Activated T-helper 17 cell treated with anti-CD3 and anti-CD28 coated beads, Interleukin-2, amount 50 U/mL, for 72 hours (primary cell): ENCODE measurements around the gene HCFC2. TPM values are rescaled to one million over a fixed set of nuclear protein-coding genes. Genes with fewer than 3 reads are reported as not detected.
A peak's percentile ranks its signal among the peaks of the same experiment; 100 is the strongest.
"Not testable (repeated sequence)": the region's sequence is repeated elsewhere in the genome, so short reads cannot be mapped to it uniquely, and the experiment has no call there.

Experiments
- ATAC-seq: fragments of 150-1000 bp; cut with Tn5 transposase; replicated peaks from 2 replicates; pipeline ENCODE4 v1.10.0; 2021; ENCODE audit warnings: mild to moderate bottlenecking, moderate library complexity
- H3K27ac Mint-ChIP-seq: one replicate; pipeline ENCODE4 v1.8.0; 2022; ENCODE audit warnings: mixed read lengths
- H3K27me3 Mint-ChIP-seq: one replicate; pipeline ENCODE4 v1.8.0; 2022; ENCODE audit warnings: mixed read lengths
- H3K36me3 Mint-ChIP-seq: one replicate; pipeline ENCODE4 v1.8.0; 2022; ENCODE audit warnings: low read depth, mild to moderate bottlenecking, mixed read lengths
- H3K4me1 Mint-ChIP-seq: one replicate; pipeline ENCODE4 v1.8.0; 2022; ENCODE audit warnings: mixed read lengths
- H3K4me3 Mint-ChIP-seq: one replicate; pipeline ENCODE4 v1.8.0; 2022; ENCODE audit warnings: mild to moderate bottlenecking, mixed read lengths
- H3K9me3 Mint-ChIP-seq: one replicate; pipeline ENCODE4 v1.8.0; 2022; ENCODE audit warnings: mixed read lengths
- total RNA-seq, 2 donors: library from RNA; stranded (reverse); gene quantifications; one replicate each; pipeline ENCODE4 v1.2.3, GENCODE V29; 2022

The HCFC2 gene
- 10 to 100 TPM in 1 of 2 donors, 1 to 10 TPM in 1; 9.2 to 11.7 TPM for total RNA-seq

DNA sequence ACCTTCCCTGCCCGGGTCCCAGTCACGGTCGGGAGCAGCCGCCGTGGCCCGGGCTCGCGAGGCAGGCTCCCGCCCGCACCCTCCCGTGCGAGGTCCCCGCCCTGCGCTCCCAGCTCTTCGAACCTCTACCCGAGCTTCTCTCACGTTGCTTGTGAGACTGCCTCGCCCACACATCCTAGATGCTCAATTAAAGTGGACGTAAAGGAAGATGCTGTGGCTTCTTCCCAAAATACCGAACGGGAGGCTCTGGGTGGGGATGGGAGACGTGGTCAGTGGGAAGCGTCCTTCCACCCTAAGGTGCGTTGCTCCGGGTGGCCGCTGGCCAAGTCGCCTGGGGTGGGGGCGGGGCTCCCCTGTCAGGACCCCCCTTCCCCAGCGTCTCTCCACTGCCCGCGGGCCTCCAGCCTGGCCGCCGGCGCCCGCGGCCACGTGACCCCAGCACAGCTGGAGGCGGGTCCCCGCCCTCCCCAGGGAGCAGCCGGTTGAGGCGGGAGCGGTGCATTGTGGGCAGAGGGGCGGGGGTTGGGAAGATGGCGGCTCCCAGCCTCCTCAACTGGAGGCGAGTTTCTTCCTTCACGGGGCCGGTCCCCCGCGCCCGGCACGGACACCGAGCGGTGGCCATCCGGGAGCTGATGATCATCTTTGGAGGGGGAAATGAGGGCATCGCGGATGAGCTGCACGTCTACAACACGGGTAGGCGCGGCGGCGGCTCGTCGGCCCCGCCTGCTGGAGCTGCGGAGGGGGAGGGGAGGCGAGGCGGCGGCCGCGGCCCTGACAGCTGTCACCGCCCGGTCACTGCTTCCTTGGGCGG is at the start of gene HCFC2:
Gene HCFC2 (plus strand): TSS at position 501 of the 811 bp plus-strand sequence. CDS start 30 bp downstream, at position 531.
- H3K27me3 Mint-ChIP-seq = peaks cover 7% of the 10 kb centered on the region
- no peaks in the 10 kb centered on the region for H3K4me1 Mint-ChIP-seq
- H3K9me3 Mint-ChIP-seq = no peaks in the 10 kb centered on the region
- H3K4me3 Mint-ChIP-seq = peak within 1 kb of the TSS; percentile 86
- peak within 1 kb of the TSS; percentile 53 for H3K27ac Mint-ChIP-seq
- peaks cover 15% of the 10 kb centered on the region for H3K36me3 Mint-ChIP-seq
- ATAC-seq = peak; percentile 97

DNA sequence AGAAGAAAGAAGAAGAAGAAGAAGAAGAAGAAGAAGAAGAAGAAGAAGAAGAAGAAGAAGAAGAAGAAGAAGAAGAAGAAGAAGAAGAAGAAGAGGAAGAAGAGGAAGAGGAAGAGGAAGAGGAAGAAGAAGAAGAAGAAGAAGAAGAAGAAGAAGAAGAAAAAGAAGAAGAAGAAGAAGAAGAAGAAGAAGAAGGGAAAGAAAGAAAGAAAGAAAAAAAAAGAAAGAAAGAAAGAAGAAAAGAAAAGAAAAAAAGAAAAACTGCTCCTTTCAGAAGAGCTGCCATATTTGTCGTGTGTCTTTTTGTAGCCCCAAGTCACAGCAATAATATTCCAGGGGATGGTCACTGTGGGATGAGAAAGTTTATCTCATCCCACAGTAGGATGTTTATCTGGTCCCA is 42.5 kb upstream of the HCFC2 start:
- not testable (repeated sequence) for H3K27ac Mint-ChIP-seq, H3K36me3 Mint-ChIP-seq, H3K4me1 Mint-ChIP-seq, H3K4me3 Mint-ChIP-seq, ATAC-seq, H3K9me3 Mint-ChIP-seq
- peaks cover 22% of the 10 kb centered on the region for H3K27me3 Mint-ChIP-seq

DNA sequence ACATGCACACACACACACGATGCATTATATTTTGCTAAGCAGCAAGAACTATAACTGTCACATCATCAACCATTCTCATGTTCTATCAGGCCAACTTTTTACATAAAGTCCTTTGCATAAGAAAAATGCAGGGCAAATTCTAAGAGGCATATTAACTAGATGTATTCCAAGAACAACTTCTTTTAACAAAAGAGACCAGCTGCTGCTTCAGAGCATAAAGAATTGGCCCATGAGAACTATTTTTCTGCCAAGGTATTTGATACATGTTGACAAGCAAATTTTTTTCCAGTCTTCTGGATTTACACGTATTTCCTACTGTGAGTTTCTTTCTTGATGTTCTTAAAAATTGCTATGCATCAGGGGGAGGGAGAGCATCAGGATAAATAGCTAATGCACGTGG is 41.5 kb upstream of the HCFC2 start:
- no peak overlapping the region for H3K27ac Mint-ChIP-seq
- no peaks in the 10 kb centered on the region for H3K9me3 Mint-ChIP-seq
- H3K4me1 Mint-ChIP-seq = no peaks in the 10 kb centered on the region
- no peak overlapping the region for H3K4me3 Mint-ChIP-seq
- no peaks in the 10 kb centered on the region for H3K36me3 Mint-ChIP-seq
- H3K27me3 Mint-ChIP-seq = peaks cover 27% of the 10 kb centered on the region
- no peak for ATAC-seq

DNA sequence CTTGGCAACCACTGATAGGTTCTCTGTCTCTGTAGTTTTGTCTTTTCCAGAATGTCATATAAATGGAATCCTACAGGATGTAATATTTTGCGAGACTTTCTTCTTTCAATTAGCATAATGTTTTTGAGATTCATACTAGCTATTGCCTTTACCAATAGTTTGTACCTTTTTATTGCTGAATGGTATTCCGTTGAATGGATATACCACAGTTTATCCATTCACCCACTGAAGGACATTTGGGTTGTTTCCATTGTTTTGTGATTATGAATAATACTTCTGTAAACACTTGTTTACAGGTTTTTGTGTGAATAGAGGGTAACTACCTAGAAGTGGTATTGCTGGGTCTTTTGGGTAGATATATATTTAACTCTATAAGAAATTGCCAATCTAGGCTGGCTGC is 40.6 kb upstream of the HCFC2 start:
- no peak overlapping the region for H3K27ac Mint-ChIP-seq
- H3K36me3 Mint-ChIP-seq = no peaks in the 10 kb centered on the region
- no peaks in the 10 kb centered on the region for H3K4me1 Mint-ChIP-seq
- H3K9me3 Mint-ChIP-seq = no peaks in the 10 kb centered on the region
- peaks cover 29% of the 10 kb centered on the region for H3K27me3 Mint-ChIP-seq
- H3K4me3 Mint-ChIP-seq = no peak overlapping the region
- no peak for ATAC-seq

DNA sequence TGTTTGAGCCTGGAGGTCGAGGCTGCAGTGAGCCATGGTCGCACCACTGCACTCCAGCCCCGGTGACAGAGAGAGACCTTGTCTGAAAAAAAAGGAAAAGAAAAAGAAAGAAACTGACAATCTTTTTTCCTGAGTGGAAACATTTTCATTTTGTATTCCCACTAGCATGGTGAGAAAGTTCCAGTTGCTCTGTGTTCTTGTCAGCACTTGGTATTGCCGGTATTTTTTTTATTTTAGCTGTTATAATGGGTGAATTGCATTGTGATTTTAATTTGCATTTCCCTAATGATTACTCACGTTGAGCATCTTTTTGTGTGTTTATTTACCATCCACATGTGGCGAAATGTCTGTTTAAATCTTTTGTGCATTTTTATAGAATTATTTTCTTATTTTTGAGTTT is 40.0 kb upstream of the HCFC2 start:
- no peak overlapping the region for H3K4me3 Mint-ChIP-seq
- H3K27me3 Mint-ChIP-seq = peaks cover 30% of the 10 kb centered on the region
- H3K9me3 Mint-ChIP-seq = no peaks in the 10 kb centered on the region
- H3K27ac Mint-ChIP-seq = no peak overlapping the region
- H3K36me3 Mint-ChIP-seq = no peaks in the 10 kb centered on the region
- ATAC-seq = no peak
- no peaks in the 10 kb centered on the region for H3K4me1 Mint-ChIP-seq

DNA sequence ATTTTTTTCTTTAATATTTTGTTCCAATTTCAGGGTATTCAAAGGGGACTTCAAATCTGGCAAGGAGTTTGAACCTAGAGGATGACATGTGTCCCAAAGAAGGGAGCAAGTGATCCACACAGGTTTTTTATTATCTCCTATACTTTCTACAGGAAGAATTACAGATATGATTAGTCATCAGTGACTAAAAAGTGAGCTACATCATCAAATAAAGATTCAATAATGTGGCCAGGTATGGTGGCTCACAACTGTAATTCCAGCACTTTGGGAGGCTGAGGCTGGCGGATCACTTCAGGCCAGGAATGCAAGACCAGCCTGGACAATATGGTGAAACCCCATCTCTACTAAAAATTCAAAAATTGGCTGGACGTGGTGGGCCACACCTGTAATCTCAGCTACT is 38.6 kb upstream of the HCFC2 start:
- Mint-ChIP-seq H3K27me3 (peaks cover 24% of the 10 kb centered on the region), H3K36me3 (no peaks in the 10 kb centered on the region), H3K9me3 (no peaks in the 10 kb centered on the region), H3K4me1 (no peaks in the 10 kb centered on the region), H3K27ac (no peak overlapping the region), H3K4me3 (no peak overlapping the region)
- ATAC-seq = no peak

DNA sequence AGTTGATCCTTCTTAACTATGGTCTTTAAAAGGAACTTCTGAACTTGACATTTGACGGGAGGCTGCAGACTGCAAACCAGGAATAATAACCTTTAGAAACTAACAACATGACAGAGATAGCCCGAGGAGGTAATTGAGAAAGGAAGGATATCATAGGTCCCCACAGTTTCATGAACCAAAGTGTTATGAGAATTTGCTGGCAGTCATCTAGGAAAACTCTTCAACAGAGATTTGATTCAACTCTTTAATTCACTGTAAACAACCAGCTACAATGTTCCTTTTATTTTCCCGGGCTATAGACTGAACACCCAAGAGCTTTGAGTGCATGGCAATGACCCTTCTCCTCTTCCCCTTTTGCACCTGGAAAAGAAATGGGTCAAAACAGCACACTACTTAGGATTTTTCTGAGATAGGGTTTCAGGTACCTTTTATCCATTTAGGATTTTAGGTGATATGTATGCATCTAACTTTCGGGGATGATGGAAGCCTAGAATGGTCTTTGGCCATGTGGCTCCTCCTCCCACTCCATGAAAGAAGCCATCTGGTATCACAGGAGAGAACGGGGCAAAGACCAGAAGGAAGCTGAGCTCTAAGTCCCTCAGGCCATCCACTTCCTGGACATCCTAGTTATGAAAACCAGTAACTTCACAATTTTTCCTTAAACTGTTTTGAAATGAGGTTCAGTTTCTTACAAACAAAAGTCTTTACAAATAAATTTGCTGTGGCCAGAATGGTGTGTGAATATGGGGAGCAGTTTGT is 37.3 kb upstream of the HCFC2 start:
- no peak overlapping the region for H3K27ac Mint-ChIP-seq
- ATAC-seq = no peak
- H3K4me1 Mint-ChIP-seq = no peaks in the 10 kb centered on the region
- no peaks in the 10 kb centered on the region for H3K9me3 Mint-ChIP-seq
- H3K36me3 Mint-ChIP-seq = no peaks in the 10 kb centered on the region
- peaks cover 23% of the 10 kb centered on the region for H3K27me3 Mint-ChIP-seq
- H3K4me3 Mint-ChIP-seq = no peak overlapping the region

DNA sequence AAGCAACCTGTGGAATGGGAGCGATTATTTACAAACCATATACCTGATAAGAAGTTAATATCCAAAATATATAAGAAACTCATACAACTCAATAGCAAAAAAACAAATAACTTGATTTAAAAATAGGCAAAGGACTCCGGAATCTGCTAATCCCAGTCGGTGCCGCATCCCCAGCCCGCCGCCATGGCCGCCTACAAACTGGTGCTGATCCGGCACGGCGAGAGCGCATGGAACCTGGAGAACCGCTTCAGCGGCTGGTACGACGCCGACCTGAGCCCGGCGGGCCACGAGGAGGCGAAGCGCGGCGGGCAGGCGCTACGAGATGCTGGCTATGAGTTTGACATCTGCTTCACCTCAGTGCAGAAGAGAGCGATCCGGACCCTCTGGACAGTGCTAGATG is 33.7 kb upstream of the HCFC2 start:
- not testable (repeated sequence) for H3K9me3 Mint-ChIP-seq, H3K4me1 Mint-ChIP-seq, ATAC-seq, H3K27ac Mint-ChIP-seq, H3K4me3 Mint-ChIP-seq, H3K36me3 Mint-ChIP-seq
- peaks cover 20% of the 10 kb centered on the region for H3K27me3 Mint-ChIP-seq

DNA sequence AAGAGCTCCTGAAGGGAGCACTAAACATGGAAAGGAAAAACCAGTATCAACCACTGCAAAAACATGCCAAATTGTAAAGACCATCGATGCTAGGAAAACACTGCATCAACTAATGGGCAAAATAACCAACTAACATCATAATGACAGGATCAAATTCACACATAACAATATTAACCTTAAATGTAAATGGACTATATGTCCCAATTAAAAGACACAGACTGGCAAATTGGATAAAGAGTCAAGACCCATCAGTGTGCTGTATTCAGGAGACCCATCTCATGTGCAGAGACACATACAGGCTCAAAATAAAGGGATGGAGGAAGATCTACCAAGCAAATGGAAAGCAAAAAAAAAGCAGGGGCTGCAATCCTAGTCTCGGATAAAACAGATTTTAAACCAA is 28.2 kb upstream of the HCFC2 start:
- H3K4me3 Mint-ChIP-seq, ATAC-seq, H3K27ac Mint-ChIP-seq, H3K27me3 Mint-ChIP-seq, H3K9me3 Mint-ChIP-seq, H3K4me1 Mint-ChIP-seq, H3K36me3 Mint-ChIP-seq: not testable (repeated sequence)

DNA sequence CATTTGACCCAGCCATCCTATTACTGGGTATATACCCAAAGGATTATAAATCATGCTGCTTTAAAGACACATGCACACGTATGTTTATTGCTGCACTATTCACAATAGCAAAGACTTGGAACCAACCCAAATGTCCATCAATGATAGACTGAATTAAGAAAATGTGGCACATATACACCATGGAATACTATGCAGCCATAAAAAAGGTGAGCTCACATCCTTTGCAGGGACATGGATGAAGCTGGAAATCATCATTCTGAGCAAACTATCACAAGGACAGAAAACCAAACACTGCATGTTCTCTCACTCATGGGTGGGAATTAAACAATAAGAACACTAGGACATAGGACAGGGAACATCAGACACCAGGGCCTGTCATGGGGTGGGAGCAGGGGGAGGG is 24.6 kb upstream of the HCFC2 start:
- H3K9me3 Mint-ChIP-seq, H3K27me3 Mint-ChIP-seq, H3K4me1 Mint-ChIP-seq, H3K27ac Mint-ChIP-seq, ATAC-seq, H3K36me3 Mint-ChIP-seq, H3K4me3 Mint-ChIP-seq: not testable (repeated sequence)

DNA sequence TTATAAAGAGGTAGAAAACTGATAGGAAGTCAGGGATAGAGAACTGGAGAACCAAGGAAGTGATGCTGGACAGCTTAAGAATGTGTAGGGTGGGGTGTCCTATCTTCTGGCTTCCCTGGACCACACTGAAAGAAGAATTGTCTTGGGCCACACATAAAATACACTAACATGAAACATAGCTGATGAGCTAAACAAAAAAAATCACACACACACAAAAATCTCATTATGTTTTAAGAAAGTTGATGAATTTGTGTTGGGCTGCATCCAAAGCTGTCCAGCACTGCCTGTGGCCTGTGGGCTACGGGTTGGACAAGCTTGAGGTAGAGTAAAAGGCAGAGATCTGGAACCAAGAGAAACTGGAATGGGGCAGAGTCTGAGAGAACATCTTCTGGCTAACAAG is 21.8 kb upstream of the HCFC2 start:
- Mint-ChIP-seq H3K27me3 (no peaks in the 10 kb centered on the region), H3K27ac (no peak overlapping the region), H3K9me3 (no peaks in the 10 kb centered on the region), H3K4me1 (no peaks in the 10 kb centered on the region), H3K4me3 (no peak overlapping the region), H3K36me3 (no peaks in the 10 kb centered on the region)
- no peak for ATAC-seq

DNA sequence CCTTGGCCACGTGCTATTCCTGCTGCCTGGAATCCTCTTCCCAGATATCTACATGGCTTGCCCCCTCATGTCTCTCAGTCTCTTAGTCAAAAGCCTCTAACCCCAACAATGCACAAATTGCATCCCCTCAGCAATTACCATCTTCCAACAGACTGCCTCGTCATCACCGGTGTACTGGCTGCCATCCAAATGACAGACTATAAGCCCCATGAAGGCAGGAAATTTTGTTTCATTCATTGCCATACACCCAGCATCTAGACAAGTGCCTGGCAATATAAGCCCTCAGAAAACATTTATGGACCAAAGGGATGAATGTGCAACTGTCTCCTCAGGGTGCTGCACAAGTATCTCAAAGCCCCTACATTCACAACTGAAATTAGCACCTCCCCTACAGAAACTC is 20.2 kb upstream of the HCFC2 start:
- H3K27me3 Mint-ChIP-seq = peaks cover 8% of the 10 kb centered on the region
- H3K4me3 Mint-ChIP-seq = no peak overlapping the region
- no peaks in the 10 kb centered on the region for H3K9me3 Mint-ChIP-seq
- H3K27ac Mint-ChIP-seq = no peak overlapping the region
- ATAC-seq = no peak
- no peaks in the 10 kb centered on the region for H3K36me3 Mint-ChIP-seq
- H3K4me1 Mint-ChIP-seq = no peaks in the 10 kb centered on the region

DNA sequence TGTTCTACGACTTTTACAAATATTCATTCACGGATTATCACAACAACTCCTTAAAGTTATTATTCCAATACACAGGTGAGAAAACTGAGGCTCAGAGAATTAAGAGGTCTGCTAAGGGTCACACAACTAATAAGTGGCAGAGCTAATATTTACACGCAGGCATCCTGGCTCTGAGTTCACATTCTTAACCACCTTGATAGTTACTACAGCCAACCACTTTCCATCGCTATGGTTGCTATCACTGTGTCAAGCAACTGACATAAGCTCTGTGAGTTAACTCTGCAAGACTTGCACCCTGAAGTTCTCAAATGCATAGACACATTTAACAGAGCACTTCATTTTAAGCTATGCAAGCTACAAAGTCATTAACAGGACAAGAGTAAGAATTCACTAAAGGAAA is 18.0 kb upstream of the HCFC2 start:
- no peaks in the 10 kb centered on the region for H3K36me3 Mint-ChIP-seq
- peaks cover 16% of the 10 kb centered on the region for H3K27me3 Mint-ChIP-seq
- no peak for ATAC-seq
- no peaks in the 10 kb centered on the region for H3K4me1 Mint-ChIP-seq
- no peak overlapping the region for H3K27ac Mint-ChIP-seq
- H3K4me3 Mint-ChIP-seq = no peak overlapping the region
- H3K9me3 Mint-ChIP-seq = no peaks in the 10 kb centered on the region

DNA sequence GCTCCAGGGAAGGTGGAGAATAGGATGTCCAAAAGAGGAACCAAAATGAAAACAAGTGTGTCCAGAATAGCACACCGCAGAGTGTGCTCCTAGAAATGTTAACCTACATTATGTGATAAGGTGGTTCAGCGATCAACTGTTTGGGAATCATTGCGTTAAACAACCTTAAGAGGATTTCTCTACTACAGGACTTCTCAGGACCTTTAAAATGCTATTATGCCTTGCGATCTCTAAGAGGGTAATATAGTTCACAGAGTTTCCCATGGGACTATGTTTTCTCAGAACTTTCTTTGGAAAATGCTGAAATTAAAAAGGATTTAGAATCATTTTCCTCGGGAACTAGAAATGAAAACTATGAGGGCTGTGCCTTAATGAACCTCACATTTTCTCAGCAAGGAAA is 16.2 kb upstream of the HCFC2 start:
- Mint-ChIP-seq H3K4me1 (no peaks in the 10 kb centered on the region), H3K27me3 (peaks cover 22% of the 10 kb centered on the region), H3K36me3 (no peaks in the 10 kb centered on the region), H3K27ac (no peak overlapping the region), H3K9me3 (no peaks in the 10 kb centered on the region), H3K4me3 (no peak overlapping the region)
- ATAC-seq = no peak

DNA sequence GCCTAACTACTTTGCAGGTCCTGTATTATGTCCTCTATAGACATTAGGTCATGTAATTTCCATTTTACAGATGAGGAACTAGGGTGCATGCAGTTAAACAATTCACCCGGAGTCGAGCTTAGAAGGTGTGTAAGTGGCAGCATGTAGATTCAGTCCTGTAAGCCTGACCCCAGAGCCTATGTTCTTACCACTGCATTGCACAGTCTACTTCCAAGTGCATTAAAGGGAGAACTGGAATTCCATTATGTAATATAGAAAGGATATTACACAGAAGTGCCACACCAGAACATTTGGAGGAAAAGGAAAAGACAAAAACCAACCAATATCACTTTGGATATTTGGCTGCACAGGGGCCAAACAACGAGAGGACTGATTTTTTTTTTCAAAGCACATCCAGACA is 15.5 kb upstream of the HCFC2 start:
- no peak overlapping the region for H3K4me3 Mint-ChIP-seq
- H3K9me3 Mint-ChIP-seq = no peaks in the 10 kb centered on the region
- H3K36me3 Mint-ChIP-seq = no peaks in the 10 kb centered on the region
- H3K27ac Mint-ChIP-seq = no peak overlapping the region
- H3K27me3 Mint-ChIP-seq = peaks cover 24% of the 10 kb centered on the region
- H3K4me1 Mint-ChIP-seq = no peaks in the 10 kb centered on the region
- no peak for ATAC-seq
